ENCODE measurements around the gene LYSMD1.

LYSMD1 gene

DNA sequence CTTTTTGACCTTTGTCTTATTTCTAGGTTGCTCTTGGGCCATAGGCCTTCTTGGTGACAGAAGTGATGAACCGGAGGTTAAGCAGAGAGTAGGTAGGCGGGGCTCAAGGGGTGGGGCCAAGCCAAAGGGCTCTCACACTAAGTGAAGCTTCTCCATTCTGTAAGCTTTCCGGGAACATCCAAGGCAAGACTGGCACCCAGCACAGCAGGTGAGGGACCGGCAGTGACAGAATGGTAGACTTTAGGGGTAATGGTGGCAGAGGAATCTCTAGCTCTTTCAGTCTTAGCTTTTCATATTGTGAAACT lies 9.2 kb downstream of the LYSMD1 start, which contains the start of gene TNFAIP8L2:
TSS of gene TNFAIP8L2 (plus strand) at position 135 of the 305 bp plus-strand sequence. CDS start 2,049 bp downstream, outside the sequence.
- TF ChIP-seq ESRRG (CRISPR knock-in tag; IDR thresholded peaks at IDR 0.05) (no peak), ZFP3 (CRISPR knock-in tag; IDR thresholded peaks at IDR 0.05) (no peak), TCF4 (CRISPR knock-in tag; IDR thresholded peaks at IDR 0.05; ENCODE audit: borderline replicate concordance) (no peak), OSR1 (CRISPR knock-in tag; IDR thresholded peaks at IDR 0.05) (no peak), TOX (CRISPR knock-in tag; IDR thresholded peaks at IDR 0.05; ENCODE audit: borderline replicate concordance) (no peak), ZNF8 (CRISPR knock-in tag; IDR thresholded peaks at IDR 0.05) (no peak), ZFP30 (CRISPR knock-in tag; IDR thresholded peaks at IDR 0.05) (no peak)
- peak; percentile 70 for ATAC-seq

DNA sequence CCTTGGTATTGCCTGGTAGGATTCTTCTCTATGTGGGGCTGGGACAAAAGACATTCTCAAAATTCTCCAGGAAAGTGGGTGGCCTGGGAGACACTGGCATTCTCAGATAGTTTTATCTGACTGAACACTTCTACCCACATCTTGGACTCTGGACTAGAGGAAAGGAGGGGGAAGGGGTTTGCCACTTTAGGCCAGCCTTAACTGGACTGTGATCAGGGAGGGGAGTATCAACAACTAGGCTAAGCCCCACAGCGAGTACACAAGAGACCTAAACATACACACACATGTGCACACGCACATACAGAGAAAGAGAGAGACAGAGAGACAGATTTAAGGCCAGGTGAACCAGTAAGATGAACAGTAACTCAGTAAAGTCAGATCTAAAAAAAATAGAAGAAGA lies 18.0 kb downstream of the LYSMD1 start:
- ATAC-seq: no peak

DNA sequence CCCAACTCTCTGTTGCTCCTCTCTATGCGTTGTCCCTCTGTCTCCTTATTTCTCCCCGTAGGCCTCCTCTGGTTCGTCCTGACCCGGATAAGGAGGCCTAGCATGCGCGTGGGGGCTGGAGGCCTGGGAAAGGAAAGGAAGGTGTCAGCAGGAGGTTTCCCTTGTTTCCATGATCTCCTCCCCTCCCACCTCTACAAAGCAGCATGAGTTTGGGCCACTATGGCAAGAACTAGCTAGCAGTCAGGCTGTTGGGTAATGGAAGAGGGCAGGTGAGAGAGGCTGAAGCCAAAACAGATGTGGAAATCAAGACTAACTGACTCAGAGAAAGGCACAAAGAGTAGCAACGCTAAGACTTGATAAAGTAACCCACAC lies 18.6 kb downstream of the LYSMD1 start:
- TF ChIP-seq ZC3H10 (CRISPR knock-in tag; IDR thresholded peaks at IDR 0.05) (no peak), POU6F1 (CRISPR knock-in tag; IDR thresholded peaks at IDR 0.05; ENCODE audit: borderline replicate concordance, low read depth) (no peak), TCF4 (CRISPR knock-in tag; IDR thresholded peaks at IDR 0.05; ENCODE audit: borderline replicate concordance) (no peak), CSDC2 (CRISPR knock-in tag; IDR thresholded peaks at IDR 0.05) (no peak), GLIS3 (CRISPR knock-in tag; IDR thresholded peaks at IDR 0.05) (no peak), TOX (CRISPR knock-in tag; IDR thresholded peaks at IDR 0.05; ENCODE audit: borderline replicate concordance) (no peak), ARNTL (CRISPR knock-in tag; IDR thresholded peaks at IDR 0.05; ENCODE audit: borderline replicate concordance, low read depth) (no peak), ZNF565 (CRISPR knock-in tag; conservative IDR thresholded peaks at IDR 0.05; ENCODE audit: low read depth) (no peak), CSRNP3 (CRISPR knock-in tag; IDR thresholded peaks at IDR 0.05) (no peak), ESRRG (CRISPR knock-in tag; IDR thresholded peaks at IDR 0.05) (no peak), CREB5 (CRISPR knock-in tag; IDR thresholded peaks at IDR 0.05; ENCODE audit: low read depth) (no peak), ZFP30 (CRISPR knock-in tag; IDR thresholded peaks at IDR 0.05) (no peak), OSR1 (CRISPR knock-in tag; IDR thresholded peaks at IDR 0.05) (no peak), PPARA (CRISPR knock-in tag; IDR thresholded peaks at IDR 0.05; ENCODE audit: borderline replicate concordance) (no peak), ZNF70 (CRISPR knock-in tag; IDR thresholded peaks at IDR 0.05) (no peak), BACH2 (CRISPR knock-in tag; IDR thresholded peaks at IDR 0.05; ENCODE audit: borderline replicate concordance) (no peak), SNAI2 (CRISPR knock-in tag; IDR thresholded peaks at IDR 0.05) (no peak)
- ATAC-seq: no peak

More for the DNA sequence above, 18.0 kb downstream of the LYSMD1 start:
- TF ChIP-seq ARNTL (CRISPR knock-in tag; IDR thresholded peaks at IDR 0.05; ENCODE audit: borderline replicate concordance, low read depth) (no peak), CREB5 (CRISPR knock-in tag; IDR thresholded peaks at IDR 0.05; ENCODE audit: low read depth) (no peak), PATZ1 (CRISPR knock-in tag; IDR thresholded peaks at IDR 0.05; ENCODE audit: borderline replicate concordance) (no peak), BACH2 (CRISPR knock-in tag; IDR thresholded peaks at IDR 0.05; ENCODE audit: borderline replicate concordance) (no peak), TCF4 (CRISPR knock-in tag; IDR thresholded peaks at IDR 0.05; ENCODE audit: borderline replicate concordance) (no peak), OSR1 (CRISPR knock-in tag; IDR thresholded peaks at IDR 0.05) (no peak), ISL1 (CRISPR knock-in tag; IDR thresholded peaks at IDR 0.05) (no peak)

Data from SK-N-SH treated with all-trans-retinoic acid at 6 μM for 48 hours (cell line).